GM19397 (cell line): Measurements from ENCODE around the gene SETDB2.

Experiments
- ATAC-seq: cut with Tn5 transposase; IDR thresholded peaks from one replicate; pipeline ENCODE4 v1.9.1; 2021; ENCODE audit warnings: mild to moderate bottlenecking, moderate library complexity; ENCODE audit not compliant: unreplicated experiment

Gene SETDB2

DNA sequence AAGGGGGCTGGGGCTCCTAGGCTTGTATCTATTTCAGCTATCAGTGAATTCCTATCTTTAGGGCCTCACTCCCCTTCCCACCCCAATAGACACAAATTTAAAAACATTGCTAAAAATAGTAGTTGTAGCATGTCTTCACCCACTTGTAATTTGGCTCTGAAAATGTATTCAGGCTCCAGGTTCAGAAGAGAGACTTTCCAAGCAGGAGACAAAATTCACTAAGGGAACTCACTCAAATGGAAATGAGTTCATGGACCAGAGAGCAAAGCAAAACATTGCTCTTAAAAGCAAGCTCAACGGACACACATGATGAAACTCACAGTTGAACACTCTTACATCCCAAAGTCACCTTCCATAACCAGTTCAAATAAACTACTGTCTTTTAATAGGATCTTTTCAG lies 88.5 kb downstream of the SETDB2 start:
- ATAC-seq, result no peak

DNA sequence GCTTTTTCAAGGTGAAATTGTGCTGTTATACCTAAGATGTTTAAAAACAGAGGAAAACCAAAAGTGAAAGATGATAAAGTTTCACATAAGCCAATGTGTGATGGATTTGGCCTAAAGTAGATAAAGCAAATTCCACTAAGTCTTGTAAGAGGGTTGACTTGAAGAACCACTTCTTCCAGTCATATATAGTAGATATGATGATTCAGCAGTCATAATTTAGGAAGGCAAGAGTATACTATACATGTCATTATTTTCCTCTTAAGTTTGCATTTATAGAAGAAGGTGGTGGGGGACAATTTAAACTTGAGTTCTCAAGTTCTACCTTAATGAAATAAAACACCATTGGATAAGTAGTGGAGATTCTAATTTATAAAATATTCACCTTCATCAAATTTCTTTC lies 88.9 kb downstream of the SETDB2 start:
- no peak for ATAC-seq

DNA sequence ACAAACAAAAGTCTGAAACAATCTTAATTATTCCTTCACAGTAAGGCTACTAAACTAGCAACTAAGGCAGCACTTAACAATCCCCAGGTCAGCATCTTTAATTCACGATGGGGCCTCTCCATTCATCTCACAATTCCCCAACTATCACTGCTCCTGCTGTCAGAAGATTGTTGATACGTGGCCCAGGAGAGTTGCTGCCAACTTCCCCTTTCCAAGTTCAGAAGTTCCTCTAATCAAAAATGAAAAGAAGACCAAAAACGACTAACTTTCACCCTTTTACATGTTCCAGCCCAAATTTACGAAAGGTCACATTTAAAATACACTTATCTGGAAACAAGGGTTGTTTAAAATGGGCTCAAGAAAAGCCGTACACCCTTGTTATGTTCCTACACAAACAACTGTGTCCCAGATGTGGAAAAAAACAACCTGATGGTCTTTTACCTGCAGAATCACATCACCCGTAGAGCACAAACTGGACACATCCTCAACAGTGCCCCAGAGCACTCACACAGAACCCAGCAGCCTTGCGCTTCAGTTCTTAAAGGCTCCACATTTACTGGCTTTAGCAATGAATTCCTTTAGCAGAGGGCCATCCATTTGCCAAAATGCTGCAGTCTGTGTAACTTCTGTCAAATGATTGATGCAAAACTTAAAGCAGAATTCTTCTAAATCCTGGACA lies 89.7 kb downstream of the SETDB2 start:
- no peak for ATAC-seq

DNA sequence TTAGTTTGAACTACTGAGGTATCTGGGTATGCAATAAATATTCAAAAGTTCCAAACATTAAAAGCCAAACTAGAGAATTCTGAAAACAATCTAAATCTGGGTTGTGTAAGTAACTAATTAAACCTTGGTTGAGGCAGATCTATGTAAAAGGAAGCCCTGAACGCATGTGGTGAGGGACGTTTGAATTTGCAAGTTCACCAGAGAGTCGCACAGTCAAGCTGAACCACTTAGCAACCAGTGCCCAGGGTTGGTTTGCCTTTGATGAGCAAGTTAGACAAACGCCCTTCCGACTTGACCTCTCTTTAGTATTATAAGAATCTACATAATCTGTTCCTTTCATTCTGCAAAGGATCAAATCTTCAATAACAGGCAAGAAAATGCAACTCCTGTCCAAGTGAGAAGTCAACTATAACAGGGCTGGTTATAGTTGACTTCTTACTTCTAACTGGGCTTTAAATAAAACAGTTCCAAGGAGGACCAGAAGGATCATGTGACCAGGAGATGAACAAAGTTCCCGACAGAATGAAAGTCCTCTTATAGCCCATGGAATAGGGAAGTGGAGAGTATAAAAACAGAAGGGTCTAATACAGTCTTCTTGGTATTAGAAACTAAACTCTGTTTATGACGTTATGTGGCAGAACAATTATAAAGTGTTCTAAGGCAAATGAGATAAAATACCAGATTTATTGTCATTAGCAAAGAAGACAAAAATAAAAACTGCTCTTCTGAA lies 92.2 kb downstream of the SETDB2 start:
- peak; percentile 46 for ATAC-seq

DNA sequence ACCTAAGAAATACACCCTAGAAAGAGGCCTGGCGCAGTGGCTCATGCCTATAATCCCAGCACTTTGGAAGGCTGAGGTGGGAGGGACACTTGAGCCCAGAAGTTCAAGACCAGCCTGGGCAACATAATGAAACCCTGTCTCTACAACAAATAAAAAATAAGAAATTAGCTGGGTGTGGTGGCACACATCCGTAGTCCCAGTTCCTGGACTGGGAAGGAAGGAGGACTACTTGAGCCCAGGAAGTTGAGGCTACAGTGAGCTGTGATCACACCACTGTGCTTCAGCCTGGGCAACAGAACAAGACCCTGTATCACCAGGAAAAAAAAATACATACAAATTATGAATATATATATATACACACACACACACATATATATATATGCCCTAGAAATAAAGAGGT lies 94.3 kb downstream of the SETDB2 start:
- no peak for ATAC-seq

DNA sequence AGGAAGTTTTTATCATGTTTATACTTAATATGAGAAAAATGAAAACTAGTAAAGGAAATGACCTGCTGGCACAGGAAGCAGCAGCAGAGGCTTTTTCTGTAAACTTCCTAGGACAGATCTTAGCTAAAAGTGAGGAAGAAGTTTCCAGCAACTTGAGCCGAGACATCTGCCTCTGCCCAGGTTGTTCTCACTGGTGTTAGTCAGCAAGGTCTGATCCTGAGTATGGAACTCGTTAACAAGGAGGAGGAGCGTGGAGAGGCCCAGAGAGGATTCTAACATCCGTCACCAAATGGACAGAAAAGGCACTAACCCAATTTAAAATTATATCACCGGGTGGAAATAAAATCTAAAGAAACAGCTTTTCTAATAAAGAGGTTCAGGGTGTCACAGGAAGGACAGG lies 95.2 kb downstream of the SETDB2 start:
- no peak for ATAC-seq

DNA sequence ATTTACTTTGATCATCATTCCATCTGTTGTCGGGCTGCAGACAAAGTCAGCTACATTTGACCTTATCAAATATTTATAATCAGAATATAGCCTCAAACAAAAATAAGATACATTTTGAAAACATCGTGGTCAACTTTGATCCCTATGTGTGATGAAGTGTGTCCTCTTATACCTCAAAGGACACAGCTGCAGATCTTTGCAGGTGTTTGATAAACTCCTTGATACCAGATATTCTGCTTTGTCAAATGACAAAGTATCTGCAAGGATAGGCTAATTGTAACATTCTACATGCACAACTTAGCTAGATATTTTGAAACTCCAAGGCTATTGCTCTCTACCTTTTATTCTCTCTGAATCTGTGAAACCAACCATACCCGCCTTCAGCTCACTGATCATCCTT lies 95.7 kb downstream of the SETDB2 start:
- ATAC-seq, result no peak

DNA sequence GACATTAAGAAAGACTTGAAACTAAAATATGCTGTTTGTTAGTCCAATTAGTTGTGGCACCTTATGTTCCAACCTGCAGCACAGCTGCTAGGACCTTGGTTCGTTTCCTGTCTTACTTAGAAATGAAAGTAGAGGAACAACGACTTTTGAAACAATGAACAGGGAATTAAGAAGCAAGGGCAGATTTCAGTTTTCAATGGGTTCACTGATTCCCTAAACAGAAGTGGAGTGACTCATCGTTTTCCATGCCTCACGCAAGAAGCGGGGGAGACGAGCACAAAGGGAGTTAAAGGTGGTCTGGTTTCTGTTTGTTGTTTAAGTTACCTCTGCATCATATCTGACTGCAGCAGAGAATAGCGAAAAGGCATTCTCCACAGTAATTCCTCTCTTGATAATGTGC lies 96.5 kb downstream of the SETDB2 start:
- peak; percentile 47 for ATAC-seq

DNA sequence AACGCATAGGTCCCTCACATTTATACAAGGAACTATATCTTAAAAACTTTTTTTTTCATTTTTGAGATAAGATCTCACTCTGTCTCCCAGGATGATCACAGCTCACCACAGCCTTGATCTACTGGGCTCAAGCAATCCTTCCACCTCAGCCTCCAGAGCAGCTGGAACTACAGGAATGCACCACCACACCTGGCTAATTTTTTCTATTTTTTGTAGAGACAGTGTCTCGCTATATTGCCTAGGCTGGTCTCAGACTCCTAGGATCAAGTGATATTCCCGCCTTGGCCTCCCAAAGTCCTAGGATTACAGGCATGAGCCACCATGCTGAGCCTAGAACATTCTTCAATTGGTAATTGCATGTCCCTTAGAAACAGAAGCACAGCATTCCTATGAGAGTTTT lies 99.6 kb downstream of the SETDB2 start:
- no peak for ATAC-seq
